Left cardiac atrium (tissue), 4 donors: ENCODE measurements around the gene SH3BP4. TPM values are rescaled to one million over a fixed set of nuclear protein-coding genes. Genes with fewer than 3 reads are reported as not detected.

Experiments
- ATAC-seq, 2 donors: fragments of 200-7000 bp; cut with Tn5 transposase; one replicate each; pipeline ENCODE4 v1.9.1; 2020; ENCODE audit warnings: mild to moderate bottlenecking in 2 of 2, moderate library complexity in 2 of 2
- DNase-seq: peaks from one replicate; pipeline ENCODE4 v3.0.0-alpha.2; 2020
- intact Hi-C, 2 donors: fragments of 100-400 bp; cut with DNase I; formaldehyde crosslinking; loops; one replicate each; pipeline versions ENCODE4 v1.14.1 to v1.15.1; 2022 to 2023
- total RNA-seq, 2 donors: library from RNA; stranded (reverse); fragmentation: NEBNext Ultra II Directional; extraction: Animal tissue kit (Norgen Biotek cat#: 25700); gene quantifications; one replicate each; pipeline ENCODE4 v1.2.1, GENCODE V29; 2021
- donor health status: DM: no; HTN: yes; CAD: no.
- donor health status: DM: no; HTN: yes; CAD: no; lungs with severe emphysema.
- donor health status: DM: yes; HTN: yes; CAD: no.
- donor health status: Dilated cardiomyopathy.

The SH3BP4 gene
- total RNA-seq, 2 donors from 2014 or later = 15.1 to 27.0 TPM

GRCh38 chr2:234977228-234977679 lies 25.4 kb downstream of the SH3BP4 start:
- no peak for ATAC-seq
- no peak for DNase-seq

GRCh38 chr2:234978466-234979203 lies 26.8 kb downstream of the SH3BP4 start:
- ATAC-seq (no peak), DNase-seq (no peak)
- intact Hi-C loops = no loop called here

More at GRCh38 chr2:234977228-234977679, 25.4 kb downstream of the SH3BP4 start:
- intact Hi-C loops = no loop called here

- DNase-seq (peak; percentile 73), ATAC-seq (peak in 1 of 2 donors; percentile 6)
- intact Hi-C loops = no loop called here
Measured at GRCh38 chr2:234979204-234980167, 27.7 kb downstream of the SH3BP4 start.

DNA sequence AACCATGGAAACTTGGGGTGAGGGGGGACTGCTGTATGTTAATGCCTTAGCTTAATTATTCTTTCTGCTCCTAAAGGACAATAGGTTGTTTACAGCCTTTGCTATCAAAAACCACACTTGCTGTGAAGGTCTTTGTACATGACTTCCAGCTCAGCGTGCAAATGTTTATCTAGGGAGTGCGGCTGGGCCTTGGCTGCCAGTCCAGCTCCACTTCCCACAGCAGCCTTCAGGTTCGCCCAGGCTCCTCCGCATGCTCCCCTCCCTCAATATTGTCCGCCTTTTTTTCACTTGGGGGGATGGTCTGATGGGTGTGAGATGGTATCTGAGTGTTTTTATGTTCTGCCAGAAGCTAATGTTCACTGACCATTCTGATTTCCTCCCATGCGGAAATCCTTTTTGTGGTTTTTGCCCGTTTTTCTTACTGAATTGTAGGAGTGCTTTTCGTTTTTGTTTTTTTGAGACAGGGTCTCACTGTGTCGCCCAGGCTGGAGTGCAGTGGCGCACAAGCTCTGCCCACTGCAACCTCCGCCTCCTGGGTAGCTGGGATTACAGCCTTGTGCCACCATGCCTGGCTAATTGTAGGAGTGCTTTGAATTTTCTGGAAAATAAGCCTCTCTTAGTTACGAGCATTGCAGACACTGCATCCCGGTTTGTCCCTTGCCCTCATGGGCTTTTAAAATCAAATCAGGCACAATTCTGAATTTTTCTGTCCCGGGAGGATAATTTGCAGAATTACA lies 28.8 kb downstream of the SH3BP4 start:
- DNase-seq (no peak), ATAC-seq (peak; percentile 24 to 49)
- intact Hi-C loops = no loop called here

- intact Hi-C loops = no loop called here
- ATAC-seq = peak; percentile 85 to 95
- DNase-seq = peak; percentile 87
Measured at GRCh38 chr2:234981197-234982095, 29.6 kb downstream of the SH3BP4 start.

GRCh38 chr2:234982096-234982834 lies 30.4 kb downstream of the SH3BP4 start:
- ATAC-seq (no peak), DNase-seq (no peak)
- intact Hi-C loops = no loop called here

DNA sequence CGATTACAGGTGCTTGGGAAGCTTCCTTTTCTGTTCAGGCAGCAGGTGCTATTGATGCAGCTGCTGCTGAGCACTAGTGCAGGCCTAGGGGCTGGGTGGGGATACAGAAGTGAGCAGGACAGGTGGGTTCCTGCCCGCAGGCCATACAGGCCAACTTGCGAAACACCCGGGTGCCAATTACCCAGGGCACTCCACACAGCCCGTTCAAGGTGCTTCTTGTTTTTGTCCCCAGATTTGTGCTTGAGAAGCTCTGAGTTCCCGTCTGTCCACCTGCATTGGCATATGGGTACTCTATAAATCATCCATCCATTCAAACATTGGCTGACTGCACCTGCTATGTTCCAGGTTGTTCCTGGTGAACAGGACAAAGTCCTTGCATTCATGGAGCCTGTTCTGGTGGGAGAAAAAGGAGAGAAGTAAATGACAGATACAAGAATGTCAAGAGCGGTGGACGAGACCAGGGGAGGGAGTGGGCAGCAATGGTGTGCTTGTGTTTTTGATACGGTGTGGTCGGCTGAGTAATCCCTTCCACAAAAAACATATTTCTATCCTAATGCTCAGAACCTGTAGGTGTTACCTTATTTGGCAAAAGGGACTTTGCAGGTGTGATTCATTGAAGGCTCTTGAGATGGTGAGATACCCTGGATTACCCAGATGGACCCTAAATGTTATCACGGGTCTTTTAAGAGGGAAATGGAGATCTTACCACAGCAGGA lies 31.4 kb downstream of the SH3BP4 start:
- no peak for DNase-seq
- intact Hi-C loops = no loop called here
- ATAC-seq = no peak

DNA sequence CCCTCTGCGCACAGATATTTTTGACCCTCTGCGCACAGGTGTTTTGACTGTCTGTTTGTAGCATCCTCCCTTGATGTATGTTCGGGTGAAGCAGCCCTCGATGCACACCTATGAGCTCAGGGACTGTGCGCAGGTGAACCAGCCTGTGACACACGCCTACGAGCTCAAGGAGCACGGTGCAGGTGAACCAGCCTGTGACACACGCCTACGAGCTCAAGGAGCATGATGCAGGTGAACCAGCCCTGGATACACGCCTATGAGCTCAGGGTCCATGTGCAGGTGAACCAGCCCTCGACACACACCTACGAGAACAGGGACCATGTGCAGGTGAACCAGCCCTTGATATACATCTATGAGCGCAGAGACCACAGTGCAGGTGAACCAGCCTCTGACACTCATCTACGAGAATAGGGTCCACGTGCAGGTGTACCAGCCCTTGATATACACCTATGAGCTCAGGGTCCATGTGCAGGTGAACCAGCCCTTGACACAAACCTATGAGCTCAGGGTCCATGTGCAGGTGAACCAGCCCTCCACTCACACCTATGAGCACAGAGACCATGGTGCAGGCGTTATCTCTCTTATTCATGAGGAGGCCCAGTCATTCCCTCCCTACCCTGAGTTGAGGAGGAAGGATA lies 33.9 kb downstream of the SH3BP4 start:
- intact Hi-C loops = no loop called here
- ATAC-seq (no peak), DNase-seq (no peak)

GRCh38 chr2:234986390-234986789 lies 34.6 kb downstream of the SH3BP4 start:
- DNase-seq (no peak), ATAC-seq (no peak)
- intact Hi-C loops = no loop called here

GRCh38 chr2:234986876-234987720 lies 35.3 kb downstream of the SH3BP4 start:
- intact Hi-C loops = no loop called here
- no peak for ATAC-seq

DNA sequence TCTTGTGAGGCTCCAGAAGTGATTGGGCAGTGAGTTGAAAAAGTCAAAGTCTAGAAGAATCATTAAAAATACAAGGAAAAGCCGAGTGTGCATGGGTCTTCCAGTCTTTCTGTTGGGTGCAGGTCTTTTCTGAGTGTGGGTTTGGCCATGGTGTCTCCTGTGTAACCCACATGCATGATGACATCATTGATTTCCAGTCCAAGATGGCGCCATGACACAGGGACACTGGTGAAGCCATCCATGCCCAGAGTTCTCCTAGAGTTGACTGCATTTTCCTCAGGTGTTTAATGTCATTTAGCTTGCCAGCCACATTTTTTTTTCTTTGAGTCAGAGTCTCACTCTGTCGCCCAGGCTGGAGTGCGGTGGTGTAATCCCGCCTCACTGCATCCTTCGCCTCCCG lies 35.9 kb downstream of the SH3BP4 start:
- ATAC-seq (no peak), DNase-seq (no peak)
- intact Hi-C loops = no loop called here

More at GRCh38 chr2:234986876-234987720, 35.3 kb downstream of the SH3BP4 start:
- DNase-seq = no peak

DNA sequence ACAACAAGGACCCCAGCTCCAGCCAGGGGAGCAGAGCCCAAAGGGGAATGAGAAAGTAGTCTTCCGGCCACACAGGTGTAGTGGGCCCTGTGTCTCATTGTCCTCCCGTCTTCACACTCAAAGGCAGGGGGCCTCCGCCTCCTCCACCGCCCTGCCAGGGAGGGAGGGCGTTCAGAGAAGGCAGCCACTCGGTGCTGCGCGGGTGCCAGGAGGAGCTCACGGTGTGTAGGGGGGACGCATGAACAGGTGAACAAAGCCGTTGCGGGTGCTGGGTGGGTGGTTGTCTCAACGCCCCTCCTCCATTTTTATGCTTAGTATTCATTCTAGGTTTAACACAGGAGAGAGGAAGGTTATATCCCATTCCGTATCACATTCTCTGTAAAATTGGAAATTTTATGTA lies 36.7 kb downstream of the SH3BP4 start:
- intact Hi-C loops = no loop called here
- DNase-seq (no peak), ATAC-seq (no peak)

- intact Hi-C loops = no loop called here
- peak; percentile 92 for DNase-seq
- peak; percentile 73 to 83 for ATAC-seq
Measured at GRCh38 chr2:234989183-234989701, 37.4 kb downstream of the SH3BP4 start.

- DNase-seq (no peak), ATAC-seq (no peak)
- intact Hi-C loops = no loop called here
Measured at GRCh38 chr2:234990300-234990699, 38.5 kb downstream of the SH3BP4 start.

DNA sequence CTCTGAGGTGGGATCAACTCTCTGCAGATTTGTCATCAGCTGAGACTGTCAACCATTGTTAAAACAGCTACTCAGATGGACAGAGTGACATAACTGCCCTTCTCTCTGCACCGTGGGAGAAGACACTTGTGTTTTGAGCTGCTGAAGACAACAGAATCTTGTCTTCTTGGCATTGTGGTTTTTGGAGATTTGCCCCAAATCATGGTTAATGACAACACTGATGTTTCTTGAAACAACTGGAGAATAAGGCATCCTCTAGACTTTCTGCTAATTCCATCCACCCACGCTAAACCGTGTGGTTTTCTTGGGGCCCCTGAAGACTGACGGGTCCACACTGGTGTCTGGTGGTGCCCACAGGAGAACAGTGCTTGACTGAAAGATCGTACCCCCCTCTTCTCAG lies 39.5 kb downstream of the SH3BP4 start:
- intact Hi-C loops = no loop called here
- no peak for ATAC-seq
- no peak for DNase-seq

DNA sequence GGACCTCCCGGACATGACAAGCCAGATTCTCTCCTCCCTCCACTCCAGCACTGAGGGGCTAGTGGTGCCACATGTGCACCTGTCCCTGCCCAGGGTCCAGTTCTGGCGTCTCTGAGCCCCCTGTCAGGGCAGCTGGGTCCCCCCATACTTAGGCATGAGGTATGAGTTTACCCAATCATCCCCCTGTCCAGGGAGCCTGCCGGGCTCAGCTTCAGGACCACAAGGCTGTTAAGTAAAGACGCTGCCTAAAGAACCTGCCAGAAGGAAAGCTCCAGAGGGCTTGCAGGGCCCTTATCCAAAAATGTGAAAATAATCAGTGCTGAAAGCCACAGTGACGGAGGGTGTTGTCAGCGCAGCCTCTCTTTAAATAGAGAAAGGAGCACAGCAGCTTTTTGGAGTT lies 40.0 kb downstream of the SH3BP4 start:
- DNase-seq (no peak), ATAC-seq (peak in 1 of 2 donors; percentile 51)
- intact Hi-C loops = no loop called here
